ENCODE measurements around the gene DEGS2. TPM values are rescaled to one million over a fixed set of nuclear protein-coding genes. Genes with fewer than 3 reads are reported as not detected.

The DEGS2 gene
- total and polyA plus RNA-seq, 2 experiments from 2014 or later = 0.63 to 2.2 TPM

DNA sequence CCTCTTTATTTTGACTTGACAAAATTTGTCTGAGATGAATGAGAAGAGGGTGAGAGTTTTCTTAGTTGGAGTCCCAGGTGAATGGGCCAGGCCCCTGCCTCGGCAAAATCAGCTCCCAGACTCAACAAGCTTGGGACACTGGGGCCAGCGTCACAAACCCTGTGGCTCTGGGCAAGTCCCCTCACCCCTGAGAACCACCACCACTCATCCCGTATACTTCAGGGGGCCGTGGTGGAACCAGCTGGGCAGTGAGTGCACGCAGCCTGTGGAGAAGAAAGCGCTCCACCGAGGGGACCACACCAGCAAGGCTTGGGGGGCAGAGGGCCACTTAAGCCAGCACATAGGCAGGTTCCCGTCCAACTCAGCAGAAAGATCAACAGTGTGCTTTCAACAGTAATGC is 40.2 kb downstream of the DEGS2 start (continued):
- TF ChIP-seq, protein P1, sequence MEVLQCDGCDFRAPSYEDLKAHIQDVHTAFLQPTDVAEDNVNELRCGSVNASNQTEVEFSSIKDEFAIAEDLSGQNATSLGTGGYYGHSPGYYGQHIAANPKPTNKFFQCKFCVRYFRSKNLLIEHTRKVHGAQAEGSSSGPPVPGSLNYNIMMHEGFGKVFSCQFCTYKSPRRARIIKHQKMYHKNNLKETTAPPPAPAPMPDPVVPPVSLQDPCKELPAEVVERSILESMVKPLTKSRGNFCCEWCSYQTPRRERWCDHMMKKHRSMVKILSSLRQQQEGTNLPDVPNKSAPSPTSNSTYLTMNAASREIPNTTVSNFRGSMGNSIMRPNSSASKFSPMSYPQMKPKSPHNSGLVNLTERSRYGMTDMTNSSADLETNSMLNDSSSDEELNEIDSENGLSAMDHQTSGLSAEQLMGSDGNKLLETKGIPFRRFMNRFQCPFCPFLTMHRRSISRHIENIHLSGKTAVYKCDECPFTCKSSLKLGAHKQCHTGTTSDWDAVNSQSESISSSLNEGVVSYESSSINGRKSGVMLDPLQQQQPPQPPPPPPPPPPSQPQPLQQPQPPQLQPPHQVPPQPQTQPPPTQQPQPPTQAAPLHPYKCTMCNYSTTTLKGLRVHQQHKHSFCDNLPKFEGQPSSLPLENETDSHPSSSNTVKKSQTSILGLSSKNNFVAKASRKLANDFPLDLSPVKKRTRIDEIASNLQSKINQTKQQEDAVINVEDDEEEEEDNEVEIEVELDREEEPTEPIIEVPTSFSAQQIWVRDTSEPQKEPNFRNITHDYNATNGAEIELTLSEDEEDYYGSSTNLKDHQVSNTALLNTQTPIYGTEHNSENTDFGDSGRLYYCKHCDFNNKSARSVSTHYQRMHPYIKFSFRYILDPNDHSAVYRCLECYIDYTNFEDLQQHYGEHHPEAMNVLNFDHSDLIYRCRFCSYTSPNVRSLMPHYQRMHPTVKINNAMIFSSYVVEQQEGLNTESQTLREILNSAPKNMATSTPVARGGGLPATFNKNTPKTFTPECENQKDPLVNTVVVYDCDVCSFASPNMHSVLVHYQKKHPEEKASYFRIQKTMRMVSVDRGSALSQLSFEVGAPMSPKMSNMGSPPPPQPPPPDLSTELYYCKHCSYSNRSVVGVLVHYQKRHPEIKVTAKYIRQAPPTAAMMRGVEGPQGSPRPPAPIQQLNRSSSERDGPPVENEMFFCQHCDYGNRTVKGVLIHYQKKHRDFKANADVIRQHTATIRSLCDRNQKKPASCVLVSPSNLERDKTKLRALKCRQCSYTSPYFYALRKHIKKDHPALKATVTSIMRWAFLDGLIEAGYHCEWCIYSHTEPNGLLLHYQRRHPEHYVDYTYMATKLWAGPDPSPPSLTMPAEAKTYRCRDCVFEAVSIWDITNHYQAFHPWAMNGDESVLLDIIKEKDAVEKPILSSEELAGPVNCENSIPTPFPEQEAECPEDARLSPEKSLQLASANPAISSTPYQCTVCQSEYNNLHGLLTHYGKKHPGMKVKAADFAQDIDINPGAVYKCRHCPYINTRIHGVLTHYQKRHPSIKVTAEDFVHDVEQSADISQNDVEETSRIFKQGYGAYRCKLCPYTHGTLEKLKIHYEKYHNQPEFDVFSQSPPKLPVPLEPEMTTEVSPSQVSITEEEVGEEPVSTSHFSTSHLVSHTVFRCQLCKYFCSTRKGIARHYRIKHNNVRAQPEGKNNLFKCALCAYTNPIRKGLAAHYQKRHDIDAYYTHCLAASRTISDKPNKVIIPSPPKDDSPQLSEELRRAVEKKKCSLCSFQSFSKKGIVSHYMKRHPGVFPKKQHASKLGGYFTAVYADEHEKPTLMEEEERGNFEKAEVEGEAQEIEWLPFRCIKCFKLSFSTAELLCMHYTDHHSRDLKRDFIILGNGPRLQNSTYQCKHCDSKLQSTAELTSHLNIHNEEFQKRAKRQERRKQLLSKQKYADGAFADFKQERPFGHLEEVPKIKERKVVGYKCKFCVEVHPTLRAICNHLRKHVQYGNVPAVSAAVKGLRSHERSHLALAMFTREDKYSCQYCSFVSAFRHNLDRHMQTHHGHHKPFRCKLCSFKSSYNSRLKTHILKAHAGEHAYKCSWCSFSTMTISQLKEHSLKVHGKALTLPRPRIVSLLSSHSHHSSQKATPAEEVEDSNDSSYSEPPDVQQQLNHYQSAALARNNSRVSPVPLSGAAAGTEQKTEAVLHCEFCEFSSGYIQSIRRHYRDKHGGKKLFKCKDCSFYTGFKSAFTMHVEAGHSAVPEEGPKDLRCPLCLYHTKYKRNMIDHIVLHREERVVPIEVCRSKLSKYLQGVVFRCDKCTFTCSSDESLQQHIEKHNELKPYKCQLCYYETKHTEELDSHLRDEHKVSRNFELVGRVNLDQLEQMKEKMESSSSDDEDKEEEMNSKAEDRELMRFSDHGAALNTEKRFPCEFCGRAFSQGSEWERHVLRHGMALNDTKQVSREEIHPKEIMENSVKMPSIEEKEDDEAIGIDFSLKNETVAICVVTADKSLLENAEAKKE (CRISPR knock-in tag; IDR thresholded peaks at IDR 0.05) = no peak
- no peak for TF ChIP-seq ZNF114 (CRISPR knock-in tag; IDR thresholded peaks at IDR 0.05)
- no peak for TF ChIP-seq CREB1 (CRISPR knock-in tag; IDR thresholded peaks at IDR 0.05; ENCODE audit: low read depth)

DNA sequence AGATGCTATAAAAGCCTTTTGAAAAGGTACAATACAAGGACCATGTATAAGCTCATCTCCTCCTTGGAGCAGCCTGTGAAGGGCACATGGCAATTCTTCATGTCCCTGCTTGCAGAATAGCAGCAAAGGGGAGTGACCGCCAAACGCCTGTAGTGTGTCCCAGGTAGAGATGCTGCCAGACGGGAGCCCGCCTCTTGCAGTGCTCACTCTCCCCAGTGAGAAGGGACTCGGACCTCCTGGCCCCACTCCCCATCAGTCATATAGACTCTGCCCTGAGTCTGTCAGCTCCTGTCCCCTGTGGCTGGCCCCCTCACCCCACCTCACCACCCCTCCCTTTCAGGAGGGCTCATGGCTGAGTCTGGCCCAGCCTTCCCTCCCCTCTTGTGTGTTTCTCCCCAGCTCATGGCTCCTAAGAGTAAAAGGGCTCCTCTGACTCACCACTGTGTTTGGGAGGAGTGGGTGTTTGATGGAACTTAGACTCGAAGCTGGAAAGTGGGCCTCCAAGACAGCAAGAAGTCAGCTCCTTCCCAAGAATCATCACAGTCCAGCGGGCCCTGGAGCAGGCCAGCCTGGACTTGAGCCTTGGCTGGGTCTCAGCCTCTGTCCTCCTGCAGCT is 40.9 kb downstream of the DEGS2 start:
- no peaks in the 10 kb centered on the region for H4K20me1 ChIP-seq (replicated peaks; ENCODE audit: insufficient read depth)
- H3K4me2 ChIP-seq = no peak overlapping the region
- DNase-seq (ENCODE audit: low spot score) = no peak
- no peak overlapping the region for H3K4me3 Mint-ChIP-seq
- no peaks in the 10 kb centered on the region; the same call in 2 of the 3 replicates for H3K4me1 Mint-ChIP-seq
- H3K27me3 ChIP-seq (ENCODE audit: insufficient read depth) = no peaks in the 10 kb centered on the region
- H3F3A ChIP-seq (replicated peaks; ENCODE audit: low read depth) = no peaks in the 10 kb centered on the region
- no peaks in the 10 kb centered on the region for H3K9me3 Mint-ChIP-seq
- no peak for ATAC-seq
- H3K27ac ChIP-seq (ENCODE audit: low read depth) = no peak overlapping the region
- H2AFZ ChIP-seq = no peak overlapping the region
- H3K4me1 ChIP-seq (ENCODE audit: insufficient read depth) = no peaks in the 10 kb centered on the region
- H3K9me2 ChIP-seq (ENCODE audit: insufficient read depth) = no peaks in the 10 kb centered on the region
- H3K36me3 ChIP-seq (ENCODE audit: insufficient read depth) = no peaks in the 10 kb centered on the region
- H3K79me2 ChIP-seq (replicated peaks; ENCODE audit: insufficient read depth) = no peaks in the 10 kb centered on the region
- no peak overlapping the region for H3K4me3 ChIP-seq
- H3K36me3 Mint-ChIP-seq (ENCODE audit: low read depth) = no peaks in the 10 kb centered on the region
- no peak overlapping the region for H3K27ac Mint-ChIP-seq
- H3K27me3 Mint-ChIP-seq (ENCODE audit: insufficient read depth, low read depth, poor library complexity) = peaks cover 5% of the 10 kb centered on the region
- TF ChIP-seq CREB1 (CRISPR knock-in tag; IDR thresholded peaks at IDR 0.05; ENCODE audit: low read depth) (no peak), JUNB (IDR thresholded peaks at IDR 0.05; ENCODE audit: unreplicated experiment) (no peak), REST (IDR thresholded peaks at IDR 0.05; ENCODE audit: unreplicated experiment) (no peak), NANOG (IDR thresholded peaks at IDR 0.05; ENCODE audit: borderline replicate concordance) (no peak), ZNF331 (CRISPR knock-in tag; IDR thresholded peaks at IDR 0.05; ENCODE audit: low read depth) (no peak)
